GM12864 (cell line): Measurements from ENCODE around the gene FABP2.
"Not testable (repeated sequence)": the region's sequence is repeated elsewhere in the genome, so short reads cannot be mapped to it uniquely, and the experiment has no call there.

Experiments used
- DNase-seq: peaks from one replicate; pipeline ENCODE4 v3.0.0-alpha.2; 2011; ENCODE audit warnings: low read depth
- H3K4me3 ChIP-seq: 2 replicates; pipeline ENCODE4 v1.5.1; 2011; ENCODE audit warnings: mild to moderate bottlenecking, low read depth, low read length, control low read depth
- TF ChIP-seq, protein P1 (sequence below): IDR thresholded peaks from 2 replicates; pipeline ENCODE4 v1.5.1; 2011; ENCODE audit warnings: low read depth, mild to moderate bottlenecking, moderate library complexity, low read length, control low read depth, inconsistent platforms; ENCODE audit errors: missing control alignments

The FABP2 gene

DNA sequence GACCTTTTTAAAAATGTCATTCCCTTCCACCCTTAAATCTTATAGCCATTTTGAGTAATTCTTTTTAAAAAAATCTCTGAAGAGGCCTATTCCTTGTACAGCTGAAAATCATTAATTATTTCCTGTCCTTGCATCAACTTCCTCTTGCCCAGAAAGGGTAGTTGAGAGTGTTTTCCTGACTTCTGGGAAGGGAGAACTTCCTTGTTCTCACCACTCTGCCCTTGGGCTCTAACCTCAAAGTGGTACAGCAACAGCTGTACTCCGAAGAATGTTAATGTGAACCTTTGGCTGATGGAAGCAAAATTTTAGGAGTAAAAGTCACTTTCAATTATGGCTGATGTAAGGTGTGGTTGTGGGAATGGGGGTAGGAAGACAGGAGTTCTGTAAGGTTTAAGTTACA lies 15.1 kb upstream of the FABP2 start:
- H3K4me3 ChIP-seq, result no peak overlapping the region
- no peak for DNase-seq
- TF ChIP-seq, protein P1, sequence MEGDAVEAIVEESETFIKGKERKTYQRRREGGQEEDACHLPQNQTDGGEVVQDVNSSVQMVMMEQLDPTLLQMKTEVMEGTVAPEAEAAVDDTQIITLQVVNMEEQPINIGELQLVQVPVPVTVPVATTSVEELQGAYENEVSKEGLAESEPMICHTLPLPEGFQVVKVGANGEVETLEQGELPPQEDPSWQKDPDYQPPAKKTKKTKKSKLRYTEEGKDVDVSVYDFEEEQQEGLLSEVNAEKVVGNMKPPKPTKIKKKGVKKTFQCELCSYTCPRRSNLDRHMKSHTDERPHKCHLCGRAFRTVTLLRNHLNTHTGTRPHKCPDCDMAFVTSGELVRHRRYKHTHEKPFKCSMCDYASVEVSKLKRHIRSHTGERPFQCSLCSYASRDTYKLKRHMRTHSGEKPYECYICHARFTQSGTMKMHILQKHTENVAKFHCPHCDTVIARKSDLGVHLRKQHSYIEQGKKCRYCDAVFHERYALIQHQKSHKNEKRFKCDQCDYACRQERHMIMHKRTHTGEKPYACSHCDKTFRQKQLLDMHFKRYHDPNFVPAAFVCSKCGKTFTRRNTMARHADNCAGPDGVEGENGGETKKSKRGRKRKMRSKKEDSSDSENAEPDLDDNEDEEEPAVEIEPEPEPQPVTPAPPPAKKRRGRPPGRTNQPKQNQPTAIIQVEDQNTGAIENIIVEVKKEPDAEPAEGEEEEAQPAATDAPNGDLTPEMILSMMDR, result no peak

DNA sequence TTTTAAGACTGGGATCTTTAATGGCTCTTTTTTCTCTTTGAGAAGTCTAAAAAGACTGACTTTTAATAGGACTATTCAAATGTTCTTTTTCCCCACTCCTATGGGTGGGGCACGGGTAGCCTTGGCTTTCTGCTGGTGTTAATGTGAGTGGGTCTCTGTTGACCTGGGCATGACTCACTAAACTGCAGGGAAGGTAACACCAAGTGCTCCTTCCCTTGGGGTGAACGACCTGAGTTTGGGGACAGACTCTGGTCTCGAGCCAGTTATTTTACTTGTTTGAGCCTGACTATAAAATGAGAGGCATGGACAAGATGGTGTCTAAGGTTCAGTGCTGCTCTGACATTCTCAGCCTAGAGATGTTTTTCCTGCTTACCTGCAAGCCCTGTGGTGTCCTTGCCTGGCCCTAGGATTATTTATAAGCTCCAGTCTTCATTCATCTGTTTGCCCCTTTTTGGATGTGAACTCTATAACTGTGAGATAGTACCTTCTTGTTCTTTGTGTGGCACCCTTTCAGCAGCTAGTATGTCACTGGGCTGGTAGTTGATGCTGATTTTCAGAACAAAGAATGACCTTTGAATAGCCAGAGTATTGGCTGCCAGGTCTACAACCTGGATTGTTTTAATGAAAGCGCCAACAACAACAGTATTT lies 14.5 kb upstream of the FABP2 start:
- H3K4me3 ChIP-seq, DNase-seq: not testable (repeated sequence)

DNA sequence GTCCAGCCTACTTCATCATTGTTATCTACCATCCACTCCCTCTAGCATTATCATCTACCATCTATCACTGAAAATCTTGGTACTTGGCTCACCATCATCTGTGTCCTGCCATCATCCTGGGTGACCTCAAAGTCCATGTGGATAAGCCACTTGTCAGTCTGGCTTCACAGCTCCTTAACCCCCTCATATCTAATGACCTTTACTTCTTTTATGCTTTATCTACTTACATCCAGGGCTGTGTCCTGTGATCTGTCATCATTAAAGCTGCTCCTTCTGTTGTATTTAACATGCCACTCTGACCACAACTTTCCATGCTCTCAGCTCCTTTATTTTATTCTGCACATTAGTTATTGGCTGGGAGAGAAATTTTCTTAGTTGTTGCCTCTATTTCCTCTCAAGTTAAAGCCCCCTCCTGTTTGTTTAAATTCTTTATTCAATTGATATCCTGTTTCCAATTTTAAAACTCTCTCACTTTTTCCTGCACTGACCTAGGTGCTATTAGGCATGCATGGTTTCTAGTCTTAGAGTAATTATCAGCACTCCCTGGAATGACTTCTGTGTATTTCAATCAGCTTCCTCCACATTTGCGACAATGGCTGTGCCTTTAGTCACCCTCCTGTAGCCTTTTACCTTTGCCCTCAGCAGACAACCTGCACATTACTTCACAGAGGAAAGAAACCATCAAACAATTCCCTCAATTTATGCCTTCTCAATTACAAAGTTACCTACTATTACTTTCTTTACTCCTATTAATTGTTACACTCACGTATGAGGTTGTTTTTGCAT lies 8.1 kb upstream of the FABP2 start:
- H3K4me3 ChIP-seq, result no peak overlapping the region
- TF ChIP-seq, protein P1, result no peak
- DNase-seq, result no peak

DNA sequence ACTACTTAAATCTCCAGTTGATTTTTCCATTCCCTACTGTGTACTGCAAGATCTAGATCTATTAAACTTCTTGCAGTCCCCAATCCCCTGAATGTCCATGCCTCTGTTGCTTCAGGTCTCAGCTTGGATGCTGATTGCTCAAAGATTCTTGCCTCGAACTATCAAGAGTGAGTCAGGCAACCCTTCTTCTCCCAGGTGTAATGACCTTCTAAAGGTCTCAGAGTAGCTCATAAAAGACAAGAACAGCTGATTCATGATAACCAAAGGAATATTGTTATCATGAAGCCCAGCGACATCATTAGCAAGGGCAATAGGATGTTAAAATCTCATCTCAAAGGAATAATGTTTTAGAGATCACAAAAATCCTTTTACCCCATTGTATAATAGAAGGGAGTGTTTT lies 6.8 kb upstream of the FABP2 start:
- DNase-seq, result no peak
- TF ChIP-seq, protein P1, result no peak
- no peak overlapping the region for H3K4me3 ChIP-seq

DNA sequence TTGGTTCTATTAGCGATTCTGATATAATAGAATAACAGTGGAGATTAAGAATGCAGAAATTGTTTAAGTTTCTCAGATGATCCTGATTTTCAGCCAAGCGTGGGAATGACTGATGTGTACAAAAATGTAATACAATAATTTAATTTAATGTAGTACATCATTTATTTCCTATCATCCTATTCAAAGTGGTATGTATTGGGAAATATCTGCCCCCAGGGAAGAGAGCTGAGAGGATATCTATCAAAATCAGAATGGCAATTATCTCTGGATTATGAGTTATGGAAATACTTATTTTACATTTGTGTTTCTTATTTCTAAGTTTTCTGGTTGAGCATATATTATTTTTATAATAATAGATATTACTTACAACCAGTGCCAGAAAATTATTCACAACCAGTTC lies 3.9 kb downstream of the FABP2 start:
- TF ChIP-seq, protein P1, result no peak
- DNase-seq, result no peak

DNA sequence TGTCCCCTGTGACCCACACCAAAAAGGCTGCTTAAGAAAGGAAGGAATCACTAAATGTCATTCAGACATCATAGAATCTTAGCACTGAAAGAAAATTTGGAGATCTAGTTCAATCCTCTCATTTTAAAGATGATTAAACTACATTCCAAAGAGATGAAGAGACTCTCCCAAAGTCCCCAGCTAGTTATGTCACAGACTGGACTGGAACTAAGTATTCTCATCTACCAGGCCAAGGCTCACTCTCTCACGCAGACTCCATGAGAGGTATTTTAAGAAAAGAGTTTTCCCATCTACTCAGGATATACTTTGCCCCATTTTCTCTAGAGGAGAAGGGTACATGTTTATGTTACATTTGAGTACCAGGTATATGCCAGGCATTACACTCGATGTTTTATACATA lies 6.9 kb downstream of the FABP2 start:
- no peak for DNase-seq
- H3K4me3 ChIP-seq, result no peak overlapping the region
- TF ChIP-seq, protein P1, result no peak

More for the DNA sequence above, 3.9 kb downstream of the FABP2 start:
- no peak overlapping the region for H3K4me3 ChIP-seq

DNA sequence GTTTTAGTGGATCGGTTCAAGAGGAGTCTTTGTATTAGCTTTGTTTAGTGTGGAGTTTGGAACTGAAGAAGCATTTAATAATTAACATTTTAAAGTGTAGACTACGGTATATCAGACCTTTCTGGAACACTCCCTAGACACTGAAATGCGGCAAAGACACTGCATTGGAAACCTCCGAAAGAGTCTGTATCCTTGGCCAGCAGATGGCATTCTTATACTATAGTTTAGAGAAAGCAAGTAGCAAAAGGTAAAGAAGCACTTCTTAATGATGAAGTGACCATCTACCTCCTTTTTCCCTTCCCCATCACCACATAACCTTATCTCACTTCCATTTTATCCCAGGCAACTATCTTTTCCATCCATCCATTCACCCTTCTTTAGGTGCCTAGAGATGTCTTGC lies 7.6 kb downstream of the FABP2 start:
- no peak overlapping the region for H3K4me3 ChIP-seq
- TF ChIP-seq, protein P1, result peak; percentile 48
- no peak for DNase-seq
